ENCODE results near the gene SERGEF.
A peak's percentile ranks its signal among the peaks of the same experiment; 100 is the strongest.

SERGEF gene

DNA sequence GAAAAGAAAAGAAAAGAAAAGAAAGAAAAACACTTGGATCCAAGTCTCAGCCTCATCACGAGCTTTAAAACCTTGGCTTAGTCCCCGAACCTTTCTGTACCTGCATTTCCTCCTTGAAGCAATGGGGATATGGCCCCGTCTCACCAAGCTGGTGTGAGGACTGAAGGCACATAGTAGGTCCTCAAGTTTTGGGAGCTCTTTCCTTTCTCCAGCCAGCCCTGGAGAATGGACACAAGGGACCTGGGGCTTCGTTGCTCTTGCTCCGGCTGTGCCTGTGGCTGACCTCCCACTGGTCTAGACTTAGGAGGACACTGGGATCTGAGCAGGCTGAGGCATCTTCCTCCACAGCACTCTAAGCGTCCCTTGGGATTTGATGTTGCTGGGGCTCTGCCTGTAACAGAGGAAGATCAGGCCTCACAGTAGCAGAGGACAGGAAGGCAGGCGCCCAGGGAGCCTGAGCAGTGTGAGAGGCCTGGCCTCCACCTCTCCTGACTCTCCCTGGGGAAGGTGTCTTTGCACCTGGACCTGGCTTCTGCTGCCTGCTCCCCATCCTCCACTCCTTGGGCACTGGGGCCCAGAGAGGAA lies 245.5 kb downstream of the SERGEF start:
- Mint-ChIP-seq H3K4me1 (no peaks in the 10 kb centered on the region), H3K4me3 (no peak overlapping the region), H3K9me3 (peaks cover 0 to 6% of the 10 kb centered on the region in 2 donors), H3K27ac (no peak overlapping the region), H3K27me3 (no peaks in the 10 kb centered on the region)
- DNase-seq (no peak), ATAC-seq (no peak)

DNA sequence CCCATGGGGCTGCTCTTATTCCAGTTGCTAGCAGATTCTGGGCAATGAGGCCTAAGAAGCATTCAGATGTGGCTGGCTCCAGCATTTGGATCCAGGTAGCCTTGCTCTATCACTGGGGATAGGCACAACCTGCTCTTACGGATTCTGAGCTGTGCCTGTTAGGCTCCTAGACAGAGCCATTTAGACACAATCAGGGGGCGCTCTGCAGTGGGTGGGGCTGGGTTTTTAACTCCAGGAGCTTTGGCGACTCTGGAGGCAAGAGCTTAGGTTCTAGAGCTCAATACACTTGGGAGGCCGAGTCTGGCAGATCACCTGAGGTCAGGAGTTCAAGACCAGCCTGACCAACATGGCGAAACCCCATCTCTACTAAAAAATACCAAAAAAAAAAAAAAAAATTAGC lies 246.3 kb downstream of the SERGEF start:
- Mint-ChIP-seq H3K4me1 (no peaks in the 10 kb centered on the region), H3K27me3 (peaks cover 6% of the 10 kb centered on the region), H3K27ac (no peak overlapping the region), H3K9me3 (no peaks in the 10 kb centered on the region), H3K4me3 (no peak overlapping the region)
- no peak for ATAC-seq
- no peak for DNase-seq

- DNase-seq, result no peak
- ATAC-seq, result peak; percentile 11
- Mint-ChIP-seq H3K27me3 (peaks cover 8% of the 10 kb centered on the region), H3K4me1 (no peaks in the 10 kb centered on the region), H3K9me3 (no peaks in the 10 kb centered on the region), H3K27ac (no peak overlapping the region), H3K4me3 (no peak overlapping the region)
Measured at GRCh38 chr11:17766073-17766359, 246.8 kb downstream of the SERGEF start.

DNA sequence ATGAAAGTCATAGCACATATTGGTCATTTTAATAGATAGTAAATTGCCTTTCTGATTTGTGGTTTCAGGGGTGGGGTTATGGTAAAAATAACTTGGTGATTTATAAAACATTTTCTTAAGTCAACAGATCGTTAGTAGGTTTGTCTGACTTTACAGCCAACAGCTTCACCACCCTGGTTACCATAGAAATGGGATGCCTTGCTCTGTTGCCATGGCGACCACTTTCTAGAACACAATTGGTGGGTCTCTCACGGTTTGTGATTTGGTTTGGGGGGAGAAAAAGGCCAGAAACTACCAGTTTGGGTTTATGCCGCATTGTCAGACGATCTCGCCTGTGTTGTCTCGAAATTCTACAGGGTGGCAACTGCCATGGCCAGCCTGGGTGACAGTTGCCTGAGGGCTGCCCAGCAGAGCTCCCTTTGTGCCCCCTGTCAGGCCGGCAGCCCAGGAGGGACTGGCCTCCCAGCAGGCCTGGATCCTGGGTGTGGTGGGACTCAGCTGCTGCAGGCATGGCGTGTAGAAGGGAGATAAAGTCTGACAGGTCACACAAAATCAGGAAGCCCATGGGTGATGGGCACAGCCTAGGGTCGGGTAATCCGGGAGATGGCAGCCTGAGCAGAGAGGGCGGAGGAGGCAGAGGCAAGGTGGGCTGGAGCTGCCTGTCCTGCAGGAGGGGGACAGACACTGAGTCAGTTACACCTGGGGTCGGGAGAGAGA lies 247.3 kb downstream of the SERGEF start:
- Mint-ChIP-seq H3K27ac (peak overlapping the region in 1 of 2 donors; percentile 46), H3K9me3 (no peaks in the 10 kb centered on the region), H3K4me3 (no peak overlapping the region), H3K27me3 (peaks cover 8% of the 10 kb centered on the region), H3K4me1 (no peaks in the 10 kb centered on the region)
- ATAC-seq (no peak), DNase-seq (no peak)

DNA sequence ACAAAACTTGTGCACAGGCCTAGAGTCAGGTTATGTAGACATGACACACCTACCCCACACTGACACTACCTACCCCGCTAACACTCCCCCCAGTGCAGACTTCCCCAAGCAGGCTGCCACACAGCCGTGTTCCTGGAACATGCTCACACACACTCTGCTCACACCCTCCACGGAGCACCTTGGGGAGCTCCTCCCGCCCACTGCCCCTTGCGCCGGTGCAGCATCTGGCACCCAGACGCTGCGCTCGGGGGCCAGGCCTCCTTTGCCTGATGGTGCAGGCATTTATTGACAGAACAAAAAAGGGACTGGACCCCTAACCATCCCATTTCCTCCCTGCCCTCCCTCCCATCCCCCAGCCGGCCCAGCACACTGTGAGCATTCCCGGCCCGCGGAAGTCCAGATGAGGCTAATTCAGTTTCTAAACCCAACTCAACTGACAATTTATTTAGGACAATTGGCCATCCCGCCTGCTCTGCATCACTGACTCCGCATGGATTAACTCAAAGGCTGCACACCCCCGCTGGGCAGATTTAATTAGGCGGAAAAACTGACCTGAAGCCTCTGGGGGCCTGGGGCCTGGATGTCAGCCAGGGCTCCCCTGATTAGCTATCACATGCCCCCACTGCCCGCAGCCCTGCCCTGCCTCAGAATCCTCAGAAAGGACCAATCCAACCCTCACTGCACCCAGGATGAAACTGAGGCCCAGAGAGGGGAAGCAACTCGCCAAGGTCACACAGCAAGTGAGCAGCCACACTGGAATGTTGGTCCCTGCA lies 248.2 kb downstream of the SERGEF start:
- no peak for ATAC-seq
- H3K27me3 Mint-ChIP-seq, result peaks cover 8% of the 10 kb centered on the region

GRCh38 chr11:17763703-17764102 lies 249.1 kb downstream of the SERGEF start:
- ATAC-seq, result no peak

More for the DNA sequence above, 248.2 kb downstream of the SERGEF start:
- H3K9me3 Mint-ChIP-seq, result no peaks in the 10 kb centered on the region
- no peak overlapping the region for H3K4me3 Mint-ChIP-seq
- no peak for DNase-seq
- H3K4me1 Mint-ChIP-seq, result no peaks in the 10 kb centered on the region
- no peak overlapping the region for H3K27ac Mint-ChIP-seq

GRCh38 chr11:17763244-17763643 lies 249.6 kb downstream of the SERGEF start:
- no peak overlapping the region for H3K4me3 Mint-ChIP-seq
- no peak for ATAC-seq

More at GRCh38 chr11:17763703-17764102, 249.1 kb downstream of the SERGEF start:
- no peak overlapping the region for H3K4me3 Mint-ChIP-seq
- peaks cover 8% of the 10 kb centered on the region for H3K27me3 Mint-ChIP-seq
- H3K4me1 Mint-ChIP-seq, result no peaks in the 10 kb centered on the region
- DNase-seq, result no peak
- H3K9me3 Mint-ChIP-seq, result no peaks in the 10 kb centered on the region
- H3K27ac Mint-ChIP-seq, result no peak overlapping the region

DNA sequence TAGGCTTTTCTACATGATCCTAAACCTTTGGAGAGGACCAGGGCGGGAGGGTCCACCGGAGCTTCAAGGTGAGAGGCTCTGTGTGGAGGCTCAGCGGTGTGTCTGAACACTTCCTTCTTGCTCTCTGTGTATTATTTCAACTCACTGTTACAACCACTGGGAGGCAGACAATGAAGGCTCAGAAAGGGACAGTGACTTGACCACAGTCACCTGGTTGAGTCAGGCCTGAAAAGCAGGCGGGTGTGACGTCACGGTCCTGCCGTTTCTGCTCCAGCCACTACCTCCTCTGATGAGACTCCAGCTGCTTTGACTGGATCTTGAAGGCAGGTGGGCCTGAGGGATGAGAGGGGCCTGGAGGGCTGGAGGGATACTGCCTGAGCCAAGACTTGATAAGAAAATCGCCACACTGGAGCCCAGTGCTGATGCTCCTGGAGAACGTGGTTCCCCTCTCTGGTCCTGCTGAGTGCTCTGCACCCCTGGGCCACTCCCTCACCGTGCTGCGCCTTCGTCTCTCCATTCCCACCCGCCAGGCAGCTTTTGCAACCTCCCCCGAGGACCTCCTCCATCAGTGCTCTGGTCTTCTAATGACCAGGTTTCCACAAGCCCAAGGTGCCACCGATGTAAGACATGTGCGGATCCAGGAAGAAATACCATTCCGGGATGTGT lies 250.4 kb downstream of the SERGEF start:
- DNase-seq, result no peak
- H3K27ac Mint-ChIP-seq, result peak overlapping the region in 1 of 2 donors; percentile 86
- ATAC-seq, result no peak
- no peaks in the 10 kb centered on the region for H3K9me3 Mint-ChIP-seq
- H3K4me3 Mint-ChIP-seq, result no peak overlapping the region
- no peaks in the 10 kb centered on the region for H3K4me1 Mint-ChIP-seq
- H3K27me3 Mint-ChIP-seq, result peaks cover 8% of the 10 kb centered on the region

More at GRCh38 chr11:17763244-17763643, 249.6 kb downstream of the SERGEF start:
- no peaks in the 10 kb centered on the region for H3K4me1 Mint-ChIP-seq
- H3K27ac Mint-ChIP-seq, result no peak overlapping the region
- DNase-seq, result no peak
- H3K27me3 Mint-ChIP-seq, result peaks cover 8% of the 10 kb centered on the region
- no peaks in the 10 kb centered on the region for H3K9me3 Mint-ChIP-seq

DNA sequence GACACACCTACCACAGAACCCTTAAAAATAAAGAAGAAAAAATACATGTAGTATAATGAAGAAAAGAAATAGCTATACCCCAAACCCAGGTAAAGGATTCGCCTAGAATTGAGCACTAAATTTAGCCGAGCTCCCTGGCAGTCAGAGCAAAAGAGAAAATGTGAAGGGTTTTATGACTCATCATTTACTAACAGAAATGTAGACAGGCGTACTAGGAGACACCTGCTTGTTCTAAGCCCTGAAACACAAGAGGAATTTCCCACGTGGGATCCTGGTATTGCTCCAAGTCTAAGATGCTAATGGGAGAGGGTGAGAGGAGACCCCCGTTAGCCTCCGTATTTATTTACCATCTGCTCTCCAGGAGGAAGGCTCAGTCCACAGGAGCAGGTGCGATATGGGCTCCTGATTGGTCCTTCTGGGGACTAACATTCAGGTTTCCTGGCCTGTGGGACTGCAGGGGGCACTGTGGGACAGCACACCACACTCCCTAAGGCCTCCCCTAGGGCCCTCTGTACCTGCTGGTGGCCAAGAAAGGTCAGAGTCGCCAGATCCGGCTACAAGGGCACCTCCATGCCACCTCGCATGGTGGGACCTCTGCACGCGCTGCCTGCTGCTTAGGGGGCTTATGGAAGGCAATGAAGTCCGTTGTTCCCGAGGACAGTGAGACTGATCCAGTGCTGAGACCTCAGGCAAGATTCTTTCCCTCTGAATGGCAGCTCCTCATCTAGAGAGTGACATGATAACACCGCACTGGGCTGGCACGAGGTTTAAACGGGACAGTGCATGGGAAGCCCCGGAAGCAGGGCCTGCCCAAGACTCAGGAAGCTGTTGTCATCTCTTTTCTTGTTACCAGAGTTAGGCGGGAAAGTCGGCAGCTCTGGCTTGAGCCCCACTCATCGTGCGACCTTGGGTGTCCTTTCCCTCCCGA lies 252.5 kb downstream of the SERGEF start:
- DNase-seq (peak; percentile 29 to 41), ATAC-seq (peak; percentile 81)
- Mint-ChIP-seq H3K27ac (no peak overlapping the region), H3K9me3 (no peaks in the 10 kb centered on the region), H3K4me3 (no peak overlapping the region), H3K27me3 (peaks cover 12% of the 10 kb centered on the region), H3K4me1 (no peaks in the 10 kb centered on the region)

GRCh38 chr11:17755891-17756290 lies 257.0 kb downstream of the SERGEF start:
- no peaks in the 10 kb centered on the region for H3K4me1 Mint-ChIP-seq
- no peak for ATAC-seq

GRCh38 chr11:17753641-17754040 lies 259.2 kb downstream of the SERGEF start:
- ATAC-seq (no peak), DNase-seq (no peak)
- no peak overlapping the region for H3K4me3 Mint-ChIP-seq
- peaks cover 23% of the 10 kb centered on the region for H3K27me3 Mint-ChIP-seq
- no peaks in the 10 kb centered on the region for H3K4me1 Mint-ChIP-seq
- H3K27ac Mint-ChIP-seq, result no peak overlapping the region
- H3K9me3 Mint-ChIP-seq, result no peaks in the 10 kb centered on the region

More at GRCh38 chr11:17755891-17756290, 257.0 kb downstream of the SERGEF start:
- peaks cover 19% of the 10 kb centered on the region for H3K27me3 Mint-ChIP-seq
- no peak overlapping the region for H3K27ac Mint-ChIP-seq
- no peak overlapping the region for H3K4me3 Mint-ChIP-seq
- DNase-seq, result no peak
- no peaks in the 10 kb centered on the region for H3K9me3 Mint-ChIP-seq

- Mint-ChIP-seq H3K27me3 (peaks cover 23% of the 10 kb centered on the region), H3K4me1 (no peaks in the 10 kb centered on the region), H3K4me3 (no peak overlapping the region), H3K9me3 (no peaks in the 10 kb centered on the region), H3K27ac (no peak overlapping the region)
- ATAC-seq (no peak), DNase-seq (no peak)
Measured at GRCh38 chr11:17753153-17753552, 259.7 kb downstream of the SERGEF start.

- Mint-ChIP-seq H3K4me3 (no peak overlapping the region), H3K27me3 (peaks cover 23% of the 10 kb centered on the region), H3K27ac (no peak overlapping the region), H3K9me3 (no peaks in the 10 kb centered on the region), H3K4me1 (no peaks in the 10 kb centered on the region)
- ATAC-seq, result no peak
- DNase-seq, result no peak
Measured at GRCh38 chr11:17752144-17752543, 260.7 kb downstream of the SERGEF start.

- DNase-seq (no peak), ATAC-seq (no peak)
- Mint-ChIP-seq H3K27me3 (peaks cover 24% of the 10 kb centered on the region), H3K9me3 (no peaks in the 10 kb centered on the region), H3K4me1 (no peaks in the 10 kb centered on the region), H3K27ac (peak overlapping the region in 1 of 2 donors; percentile 74), H3K4me3 (no peak overlapping the region)
Measured at GRCh38 chr11:17751558-17751957, 261.3 kb downstream of the SERGEF start.

DNA sequence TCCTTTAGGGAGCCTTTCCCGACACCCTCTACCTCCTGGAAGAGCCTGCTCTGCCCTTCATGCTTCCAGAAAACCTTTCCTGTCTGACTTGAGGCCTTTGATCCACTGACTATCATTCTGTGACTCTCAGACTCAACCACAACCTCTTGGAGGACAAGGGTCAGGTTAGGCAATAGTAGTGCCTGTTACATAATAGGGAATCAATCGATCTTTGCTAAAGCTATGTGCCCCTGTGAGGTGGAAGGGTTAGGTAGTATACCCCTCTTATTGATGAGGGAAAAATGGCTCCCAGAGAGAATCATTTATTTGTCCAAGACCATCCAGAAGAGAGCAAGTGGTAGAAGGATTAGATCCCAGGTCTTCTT lies 262.1 kb downstream of the SERGEF start:
- no peak for DNase-seq
- peaks cover 30% of the 10 kb centered on the region for H3K27me3 Mint-ChIP-seq
- H3K27ac Mint-ChIP-seq, result no peak overlapping the region
- no peaks in the 10 kb centered on the region for H3K4me1 Mint-ChIP-seq
- ATAC-seq, result no peak
- no peak overlapping the region for H3K4me3 Mint-ChIP-seq
- H3K9me3 Mint-ChIP-seq, result no peaks in the 10 kb centered on the region

Measured in stimulated activated naive CD8-positive, alpha-beta T cell treated with anti-CD3 and anti-CD28 coated beads, Interleukin-15, amount 100 ng/mL, for 72 hours (primary cell).